ENCODE results near the gene SFRP2. TPM values are rescaled to one million over a fixed set of nuclear protein-coding genes. Genes with fewer than 3 reads are reported as not detected.

The SFRP2 gene
- total RNA-seq, 4 donors from 2014 or later, result 0.26 to 71.2 (median 31.1) TPM

DNA sequence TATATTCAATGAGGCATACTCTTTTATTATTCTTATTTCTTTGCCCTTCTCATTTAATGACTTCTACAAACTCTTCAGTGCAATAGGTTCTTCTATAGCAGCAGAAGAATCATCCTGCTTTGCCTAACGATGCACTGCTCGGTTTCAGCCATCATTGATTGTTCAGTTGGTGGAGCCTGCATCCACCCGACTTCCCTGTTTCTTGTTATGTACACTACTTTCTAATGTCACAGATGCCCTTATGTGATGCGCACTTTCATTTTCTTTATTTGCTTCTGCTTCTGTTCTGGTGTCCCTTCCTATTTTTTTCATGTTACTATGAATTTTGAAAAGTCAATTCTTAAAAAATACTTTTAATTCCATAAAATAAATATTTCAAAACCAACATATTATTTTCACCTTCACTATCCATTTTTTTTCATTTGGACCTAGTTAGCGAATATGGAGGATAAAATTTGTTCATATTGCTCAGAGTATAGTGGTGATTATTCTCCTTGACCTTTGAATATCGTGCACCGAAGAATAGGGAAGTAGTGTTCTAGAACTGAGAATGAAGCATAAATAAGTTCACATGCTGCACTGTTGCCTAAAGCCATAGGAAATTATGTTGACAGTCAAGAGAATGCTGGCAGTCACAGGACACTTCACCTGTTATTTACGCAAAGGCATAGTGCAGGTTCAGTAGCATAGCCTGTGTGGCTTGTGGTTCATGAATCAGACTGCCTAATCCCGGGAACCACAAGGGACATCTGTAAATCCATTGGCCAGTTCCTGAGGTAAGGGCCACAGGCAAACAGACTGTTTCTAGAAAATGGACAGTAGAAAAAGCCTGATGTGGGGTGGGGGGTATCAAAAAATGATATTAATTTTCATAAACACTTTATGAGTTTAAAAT lies 21.3 kb upstream of the SFRP2 start:
- Histone ChIP-seq H3K27ac (no peak overlapping the region), H3K27me3 (no peaks in the 10 kb centered on the region), H3K36me3 (no peaks in the 10 kb centered on the region), H3K4me3 (no peak overlapping the region), H3K9me3 (no peaks in the 10 kb centered on the region), H3K4me1 (no peaks in the 10 kb centered on the region)
- TF ChIP-seq, protein P1, sequence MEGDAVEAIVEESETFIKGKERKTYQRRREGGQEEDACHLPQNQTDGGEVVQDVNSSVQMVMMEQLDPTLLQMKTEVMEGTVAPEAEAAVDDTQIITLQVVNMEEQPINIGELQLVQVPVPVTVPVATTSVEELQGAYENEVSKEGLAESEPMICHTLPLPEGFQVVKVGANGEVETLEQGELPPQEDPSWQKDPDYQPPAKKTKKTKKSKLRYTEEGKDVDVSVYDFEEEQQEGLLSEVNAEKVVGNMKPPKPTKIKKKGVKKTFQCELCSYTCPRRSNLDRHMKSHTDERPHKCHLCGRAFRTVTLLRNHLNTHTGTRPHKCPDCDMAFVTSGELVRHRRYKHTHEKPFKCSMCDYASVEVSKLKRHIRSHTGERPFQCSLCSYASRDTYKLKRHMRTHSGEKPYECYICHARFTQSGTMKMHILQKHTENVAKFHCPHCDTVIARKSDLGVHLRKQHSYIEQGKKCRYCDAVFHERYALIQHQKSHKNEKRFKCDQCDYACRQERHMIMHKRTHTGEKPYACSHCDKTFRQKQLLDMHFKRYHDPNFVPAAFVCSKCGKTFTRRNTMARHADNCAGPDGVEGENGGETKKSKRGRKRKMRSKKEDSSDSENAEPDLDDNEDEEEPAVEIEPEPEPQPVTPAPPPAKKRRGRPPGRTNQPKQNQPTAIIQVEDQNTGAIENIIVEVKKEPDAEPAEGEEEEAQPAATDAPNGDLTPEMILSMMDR (IDR thresholded peaks at IDR 0.05), result no peak
- no peak for TF ChIP-seq POLR2A (IDR thresholded peaks at IDR 0.05)
- intact Hi-C loops (cut with DNase I; ENCODE audit: low total_unique reads), result no loop called here
- no peak for DNase-seq

DNA sequence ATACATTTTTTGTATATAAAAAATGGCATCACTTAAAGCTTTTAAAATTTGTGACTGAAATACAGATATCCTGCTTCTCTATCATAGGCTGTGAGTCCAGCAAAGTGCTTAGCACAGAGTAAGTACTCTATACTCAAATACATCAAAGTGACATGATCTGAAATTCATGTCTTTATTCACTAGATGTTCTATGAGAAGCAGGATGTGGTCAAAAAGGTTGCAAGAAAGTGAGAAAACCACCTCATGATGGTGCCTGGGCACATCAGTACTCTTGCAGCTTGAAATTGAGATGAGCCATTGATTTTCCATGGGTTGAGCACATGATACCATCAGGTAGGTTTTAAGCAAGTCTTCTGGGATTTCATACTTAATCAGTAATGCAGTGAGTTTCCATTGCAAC lies 20.4 kb upstream of the SFRP2 start:
- DNase-seq, result no peak

DNA sequence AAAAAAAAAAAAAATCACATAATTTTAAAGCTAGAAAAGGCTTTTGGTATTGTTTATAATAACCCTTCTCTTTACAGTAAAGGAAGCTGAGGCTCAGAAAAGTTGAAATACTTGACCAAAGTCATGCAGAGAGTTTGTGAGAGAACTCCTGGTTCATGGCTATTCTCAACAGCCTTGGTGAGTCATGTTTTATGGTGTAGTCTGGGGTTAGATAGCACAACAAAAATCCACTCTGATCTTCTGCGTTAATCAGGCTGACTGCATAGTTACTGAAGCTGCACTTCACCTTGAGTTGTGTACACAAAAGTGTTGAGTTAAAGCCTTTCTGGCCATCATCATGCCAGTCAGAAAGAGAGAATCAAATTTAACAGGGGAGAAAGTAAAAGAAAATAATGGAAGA lies 19.3 kb upstream of the SFRP2 start:
- no peaks in the 10 kb centered on the region for H3K4me1 ChIP-seq
- H3K36me3 ChIP-seq, result no peaks in the 10 kb centered on the region
- H3K9me3 ChIP-seq, result no peaks in the 10 kb centered on the region
- DNase-seq, result no peak
- no peak overlapping the region for H3K4me3 ChIP-seq
- intact Hi-C loops (cut with DNase I; ENCODE audit: low total_unique reads), result no loop called here
- TF ChIP-seq, protein P1 (IDR thresholded peaks at IDR 0.05), result no peak
- no peak for TF ChIP-seq POLR2A (IDR thresholded peaks at IDR 0.05)
- H3K27ac ChIP-seq, result no peak overlapping the region
- H3K27me3 ChIP-seq, result no peaks in the 10 kb centered on the region

More for the DNA sequence above, 20.4 kb upstream of the SFRP2 start:
- no peak overlapping the region for H3K4me3 ChIP-seq
- no peak overlapping the region for H3K27ac ChIP-seq
- H3K36me3 ChIP-seq, result no peaks in the 10 kb centered on the region
- no peaks in the 10 kb centered on the region for H3K4me1 ChIP-seq
- no peak for TF ChIP-seq POLR2A (IDR thresholded peaks at IDR 0.05)
- TF ChIP-seq, protein P1 (IDR thresholded peaks at IDR 0.05), result no peak
- H3K27me3 ChIP-seq, result no peaks in the 10 kb centered on the region
- intact Hi-C loops (cut with DNase I; ENCODE audit: low total_unique reads), result no loop called here
- no peaks in the 10 kb centered on the region for H3K9me3 ChIP-seq

DNA sequence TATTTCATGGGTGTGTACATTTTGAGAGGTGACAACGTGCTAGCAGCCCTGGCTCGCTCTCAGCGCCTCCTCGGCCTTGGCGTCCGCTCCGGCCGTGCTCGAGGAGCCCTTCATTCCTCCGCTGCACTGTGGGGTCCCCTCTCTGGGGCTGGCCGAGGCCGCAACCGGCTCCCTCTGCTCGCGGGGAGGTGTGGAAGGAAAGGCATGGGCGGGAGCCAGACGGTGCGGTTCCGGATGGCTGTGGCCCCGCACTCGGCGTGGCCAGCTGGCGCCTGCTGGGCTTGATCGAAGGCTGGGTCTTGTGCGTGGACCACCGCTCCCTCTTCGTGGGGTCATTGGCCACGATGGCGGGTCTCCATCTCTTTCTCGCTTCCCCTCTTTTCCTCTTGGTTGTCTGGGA lies 17.2 kb upstream of the SFRP2 start:
- no peak overlapping the region for H3K27ac ChIP-seq
- intact Hi-C loops (cut with DNase I; ENCODE audit: low total_unique reads), result no loop called here
- no peaks in the 10 kb centered on the region for H3K27me3 ChIP-seq
- H3K4me1 ChIP-seq, result no peaks in the 10 kb centered on the region
- H3K4me3 ChIP-seq, result no peak overlapping the region
- H3K36me3 ChIP-seq, result no peaks in the 10 kb centered on the region
- TF ChIP-seq POLR2A (IDR thresholded peaks at IDR 0.05), result no peak
- TF ChIP-seq, protein P1 (IDR thresholded peaks at IDR 0.05), result no peak
- DNase-seq, result no peak
- H3K9me3 ChIP-seq, result no peaks in the 10 kb centered on the region

DNA sequence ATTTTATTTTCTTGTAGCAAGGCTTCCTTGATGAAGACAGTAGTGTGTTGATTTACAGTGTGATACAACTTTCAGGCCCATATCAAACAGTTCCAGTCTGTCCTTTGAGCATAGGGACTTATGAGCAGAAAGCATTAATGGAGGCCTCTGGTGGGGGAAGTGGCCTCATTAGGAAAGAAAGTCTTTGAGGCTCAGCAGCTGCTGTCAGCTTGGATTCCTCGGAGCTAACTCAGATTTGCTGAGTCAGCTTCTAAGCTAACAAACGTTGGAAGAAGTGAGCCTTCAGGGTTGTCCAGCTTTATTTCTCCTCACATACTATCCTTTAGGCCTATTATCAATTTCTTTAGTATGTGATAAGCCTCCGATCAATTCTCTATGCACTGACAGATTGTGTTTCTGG lies 15.8 kb upstream of the SFRP2 start:
- H3K9me3 ChIP-seq, result no peaks in the 10 kb centered on the region
- no peaks in the 10 kb centered on the region for H3K36me3 ChIP-seq
- TF ChIP-seq, protein P1 (IDR thresholded peaks at IDR 0.05), result no peak
- no peak for TF ChIP-seq POLR2A (IDR thresholded peaks at IDR 0.05)
- no peaks in the 10 kb centered on the region for H3K4me1 ChIP-seq
- no peaks in the 10 kb centered on the region for H3K27me3 ChIP-seq
- intact Hi-C loops (cut with DNase I; ENCODE audit: low total_unique reads), result no loop called here
- DNase-seq, result no peak
- no peak overlapping the region for H3K4me3 ChIP-seq
- H3K27ac ChIP-seq, result no peak overlapping the region

Measured in uterus (tissue), 4 donors.